Measurements from ENCODE around the gene KLK11. TPM values are rescaled to one million over a fixed set of nuclear protein-coding genes. Genes with fewer than 3 reads are reported as not detected.

The KLK11 gene
- total RNA-seq, 1 donor from 2014 or later = not detected

DNA sequence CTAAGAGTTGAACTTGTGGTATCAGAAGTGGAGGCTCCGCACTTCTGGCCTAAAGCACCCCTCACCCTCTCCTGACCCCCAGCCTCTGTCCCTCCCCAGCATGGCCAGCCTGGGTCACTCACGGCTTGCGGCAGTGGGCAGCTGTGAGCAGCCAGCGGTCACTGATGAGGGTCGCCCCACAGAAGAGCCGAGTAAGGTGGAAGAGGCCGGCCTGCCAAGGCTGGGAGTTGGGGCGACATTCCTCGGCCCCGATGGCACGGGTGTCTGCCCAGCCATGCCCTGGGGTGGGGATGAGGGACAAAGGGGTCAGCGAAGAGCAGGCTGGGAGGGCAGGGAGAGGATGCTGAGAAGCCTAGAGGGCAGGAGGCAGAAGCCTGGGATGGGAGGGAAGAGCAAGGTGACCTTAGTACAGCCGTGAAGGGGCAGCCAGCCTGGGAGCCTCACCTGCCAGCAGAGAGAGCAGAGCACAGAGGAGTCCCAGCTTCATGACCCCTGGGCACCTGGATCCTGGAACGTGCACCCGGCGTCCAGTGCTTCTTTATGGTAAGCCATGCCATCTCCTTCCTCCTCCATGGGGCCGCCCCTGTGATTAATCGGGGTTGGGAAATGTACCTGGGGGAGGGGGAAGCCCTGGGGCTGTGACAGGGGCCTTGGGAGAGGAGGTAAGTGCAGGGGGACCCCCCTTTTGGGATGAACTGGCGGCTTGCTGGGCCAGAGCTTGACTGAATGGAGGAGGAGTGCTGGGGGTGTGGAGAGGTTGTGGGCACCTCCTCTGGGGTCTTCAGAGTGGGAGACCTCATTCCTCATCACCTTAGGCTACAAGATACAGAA, 17.1 kb downstream of the KLK11 start:
- peaks cover 3% of the 10 kb centered on the region for H3K27me3 Mint-ChIP-seq (ENCODE audit: low read depth)
- no peaks in the 10 kb centered on the region for H3K9me3 Mint-ChIP-seq
- peaks cover 4% of the 10 kb centered on the region for H3K4me1 Mint-ChIP-seq (ENCODE audit: low read depth)
- H3K4me3 Mint-ChIP-seq (ENCODE audit: low read depth) = no peak overlapping the region
- no peak overlapping the region for H3K27ac Mint-ChIP-seq
- DNase-seq (ENCODE audit: low spot score) = no peak
- intact Hi-C loops (cut with micrococcal nuclease) = no loop called here
- H3K36me3 Mint-ChIP-seq (ENCODE audit: low read depth) = no peaks in the 10 kb centered on the region

DNA sequence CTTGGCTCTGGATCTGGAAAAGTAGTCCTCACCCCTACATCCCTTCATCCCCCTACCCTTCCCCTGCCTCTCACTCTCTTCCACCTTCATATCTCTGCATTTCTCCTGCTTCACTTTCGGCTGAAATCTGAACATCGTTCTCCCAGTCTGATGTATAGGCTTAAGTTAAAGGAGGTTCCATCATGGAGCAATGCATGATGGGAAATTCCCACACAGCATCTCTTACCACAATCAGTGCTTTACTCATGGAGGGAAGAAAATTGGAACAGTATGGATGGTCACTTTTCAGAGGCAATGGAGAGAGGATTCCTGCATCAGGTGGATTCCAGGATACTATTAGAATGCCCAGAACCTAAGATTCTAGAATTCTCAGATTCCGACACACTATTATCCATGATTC, 18.9 kb downstream of the KLK11 start:
- H3K4me3 Mint-ChIP-seq (ENCODE audit: low read depth) = no peak overlapping the region
- peaks cover 3% of the 10 kb centered on the region for H3K27me3 Mint-ChIP-seq (ENCODE audit: low read depth)
- H3K27ac Mint-ChIP-seq = no peak overlapping the region
- intact Hi-C loops (cut with micrococcal nuclease) = no loop called here
- no peak for DNase-seq (ENCODE audit: low spot score)
- H3K4me1 Mint-ChIP-seq (ENCODE audit: low read depth) = no peaks in the 10 kb centered on the region
- no peaks in the 10 kb centered on the region for H3K9me3 Mint-ChIP-seq
- H3K36me3 Mint-ChIP-seq (ENCODE audit: low read depth) = no peaks in the 10 kb centered on the region

- intact Hi-C loops (cut with micrococcal nuclease) = no loop called here
- DNase-seq (ENCODE audit: low spot score) = no peak
- Mint-ChIP-seq H3K4me3 (ENCODE audit: low read depth) (no peak overlapping the region), H3K27ac (no peak overlapping the region), H3K27me3 (ENCODE audit: low read depth) (peaks cover 3% of the 10 kb centered on the region), H3K4me1 (ENCODE audit: low read depth) (no peaks in the 10 kb centered on the region), H3K36me3 (ENCODE audit: low read depth) (no peaks in the 10 kb centered on the region), H3K9me3 (no peaks in the 10 kb centered on the region)
These were observed 20.0 kb downstream of the KLK11 start for GRCh38 chr19:51006406-51006805.

DNA sequence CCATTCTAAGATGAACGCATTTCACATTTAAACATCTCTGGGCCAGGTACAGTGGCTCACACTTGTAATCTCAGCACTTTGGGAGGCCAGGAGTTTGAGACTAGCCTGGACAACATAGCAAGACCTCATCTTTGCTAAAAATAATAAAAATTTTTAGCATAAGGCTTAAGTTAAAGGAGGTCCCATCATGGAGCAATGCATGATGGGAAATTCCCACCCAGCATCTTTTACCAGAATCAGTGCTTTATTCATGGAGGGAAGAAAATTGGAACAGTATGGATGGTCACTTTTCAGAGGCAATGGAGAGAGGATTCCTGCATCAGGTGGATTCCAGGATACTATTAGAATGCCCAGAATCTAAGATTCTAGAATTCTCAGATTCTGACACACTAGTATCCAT, 21.2 kb downstream of the KLK11 start:
- H3K27me3 Mint-ChIP-seq (ENCODE audit: low read depth) = peaks cover 3% of the 10 kb centered on the region
- H3K4me3 Mint-ChIP-seq (ENCODE audit: low read depth) = no peak overlapping the region
- DNase-seq (ENCODE audit: low spot score) = no peak
- H3K36me3 Mint-ChIP-seq (ENCODE audit: low read depth) = no peaks in the 10 kb centered on the region
- intact Hi-C loops (cut with micrococcal nuclease) = no loop called here
- H3K9me3 Mint-ChIP-seq = no peaks in the 10 kb centered on the region
- H3K4me1 Mint-ChIP-seq (ENCODE audit: low read depth) = no peaks in the 10 kb centered on the region
- no peak overlapping the region for H3K27ac Mint-ChIP-seq

- no peak overlapping the region for H3K27ac Mint-ChIP-seq
- no peak for DNase-seq (ENCODE audit: low spot score)
These were observed 23.1 kb downstream of the KLK11 start for GRCh38 chr19:51003316-51003715.

GRCh38 chr19:51002542-51003311, 23.7 kb downstream of the KLK11 start:
- no peak overlapping the region for H3K4me3 Mint-ChIP-seq (ENCODE audit: low read depth)
- intact Hi-C loops (cut with micrococcal nuclease) = no loop called here
- no peak overlapping the region for H3K27ac Mint-ChIP-seq
- H3K4me1 Mint-ChIP-seq (ENCODE audit: low read depth) = no peaks in the 10 kb centered on the region
- no peaks in the 10 kb centered on the region for H3K27me3 Mint-ChIP-seq (ENCODE audit: low read depth)
- no peaks in the 10 kb centered on the region for H3K9me3 Mint-ChIP-seq
- DNase-seq (ENCODE audit: low spot score) = peak; percentile 14
- no peaks in the 10 kb centered on the region for H3K36me3 Mint-ChIP-seq (ENCODE audit: low read depth)

More at GRCh38 chr19:51003316-51003715, 23.1 kb downstream of the KLK11 start:
- no peaks in the 10 kb centered on the region for H3K9me3 Mint-ChIP-seq
- no peak overlapping the region for H3K4me3 Mint-ChIP-seq (ENCODE audit: low read depth)
- no peaks in the 10 kb centered on the region for H3K4me1 Mint-ChIP-seq (ENCODE audit: low read depth)
- no peaks in the 10 kb centered on the region for H3K27me3 Mint-ChIP-seq (ENCODE audit: low read depth)
- intact Hi-C loops (cut with micrococcal nuclease) = no loop called here
- no peaks in the 10 kb centered on the region for H3K36me3 Mint-ChIP-seq (ENCODE audit: low read depth)

GRCh38 chr19:51002089-51002532, 24.3 kb downstream of the KLK11 start:
- Mint-ChIP-seq H3K27me3 (ENCODE audit: low read depth) (no peaks in the 10 kb centered on the region), H3K36me3 (ENCODE audit: low read depth) (no peaks in the 10 kb centered on the region), H3K9me3 (no peaks in the 10 kb centered on the region), H3K27ac (no peak overlapping the region), H3K4me3 (ENCODE audit: low read depth) (no peak overlapping the region), H3K4me1 (ENCODE audit: low read depth) (no peaks in the 10 kb centered on the region)
- intact Hi-C loops (cut with micrococcal nuclease) = no loop called here
- DNase-seq (ENCODE audit: low spot score) = no peak

DNA sequence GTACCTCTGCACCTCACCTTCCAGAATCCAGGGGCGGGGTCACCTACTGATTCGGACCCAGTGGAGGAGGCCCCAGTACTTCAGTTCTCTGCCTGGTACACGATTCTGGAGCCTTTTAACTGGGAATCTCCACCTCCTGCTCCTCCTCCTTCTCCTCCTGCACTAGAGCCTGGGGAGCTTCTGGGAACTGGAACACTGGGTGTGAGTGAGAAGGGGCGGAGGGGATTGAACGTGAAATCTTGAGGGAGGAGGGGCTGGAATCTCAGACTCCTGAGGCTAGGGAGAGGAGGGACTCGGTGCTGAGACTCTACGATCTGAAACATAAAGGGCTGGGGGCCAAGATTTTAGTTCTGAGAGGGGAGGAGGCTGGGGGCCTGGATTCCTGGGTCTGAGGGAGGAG, 24.9 kb downstream of the KLK11 start, which contains the start of gene KLK8:
KLK8 (minus strand) TSS at position 90 of the 400 bp plus-strand sequence. CDS start 437 bp downstream, outside the sequence.
- intact Hi-C loops (cut with micrococcal nuclease) = no loop called here
- no peak for DNase-seq (ENCODE audit: low spot score)
- no peak within 1 kb of the TSS for H3K27ac Mint-ChIP-seq
- no peaks in the 10 kb centered on the region for H3K9me3 Mint-ChIP-seq
- H3K27me3 Mint-ChIP-seq (ENCODE audit: low read depth) = no peaks in the 10 kb centered on the region
- no peaks in the 10 kb centered on the region for H3K36me3 Mint-ChIP-seq (ENCODE audit: low read depth)
- H3K4me1 Mint-ChIP-seq (ENCODE audit: low read depth) = no peaks in the 10 kb centered on the region
- no peak within 1 kb of the TSS for H3K4me3 Mint-ChIP-seq (ENCODE audit: low read depth)

- Mint-ChIP-seq H3K4me1 (ENCODE audit: low read depth) (no peaks in the 10 kb centered on the region), H3K36me3 (ENCODE audit: low read depth) (no peaks in the 10 kb centered on the region), H3K27ac (no peak overlapping the region), H3K27me3 (ENCODE audit: low read depth) (no peaks in the 10 kb centered on the region), H3K4me3 (ENCODE audit: low read depth) (no peak overlapping the region), H3K9me3 (no peaks in the 10 kb centered on the region)
- no peak for DNase-seq (ENCODE audit: low spot score)
- intact Hi-C loops (cut with micrococcal nuclease) = no loop called here
These were observed 25.4 kb downstream of the KLK11 start for GRCh38 chr19:51000981-51001380.

GRCh38 chr19:51000426-51000825, 26.0 kb downstream of the KLK11 start:
- Mint-ChIP-seq H3K36me3 (ENCODE audit: low read depth) (no peaks in the 10 kb centered on the region), H3K9me3 (no peaks in the 10 kb centered on the region), H3K4me1 (ENCODE audit: low read depth) (no peaks in the 10 kb centered on the region), H3K27me3 (ENCODE audit: low read depth) (no peaks in the 10 kb centered on the region), H3K4me3 (ENCODE audit: low read depth) (no peak overlapping the region), H3K27ac (no peak overlapping the region)
- no peak for DNase-seq (ENCODE audit: low spot score)
- intact Hi-C loops (cut with micrococcal nuclease) = no loop called here

GRCh38 chr19:50998686-50999085, 27.7 kb downstream of the KLK11 start:
- H3K27me3 Mint-ChIP-seq (ENCODE audit: low read depth) = no peaks in the 10 kb centered on the region
- no peaks in the 10 kb centered on the region for H3K9me3 Mint-ChIP-seq
- no peaks in the 10 kb centered on the region for H3K36me3 Mint-ChIP-seq (ENCODE audit: low read depth)
- no peaks in the 10 kb centered on the region for H3K4me1 Mint-ChIP-seq (ENCODE audit: low read depth)
- DNase-seq (ENCODE audit: low spot score) = no peak
- H3K4me3 Mint-ChIP-seq (ENCODE audit: low read depth) = no peak overlapping the region
- no peak overlapping the region for H3K27ac Mint-ChIP-seq
- intact Hi-C loops (cut with micrococcal nuclease) = no loop called here

- intact Hi-C loops (cut with micrococcal nuclease) = no loop called here
- Mint-ChIP-seq H3K36me3 (ENCODE audit: low read depth) (no peaks in the 10 kb centered on the region), H3K4me3 (ENCODE audit: low read depth) (no peak overlapping the region), H3K4me1 (ENCODE audit: low read depth) (no peaks in the 10 kb centered on the region), H3K27ac (no peak overlapping the region), H3K27me3 (ENCODE audit: low read depth) (no peaks in the 10 kb centered on the region), H3K9me3 (no peaks in the 10 kb centered on the region)
- DNase-seq (ENCODE audit: low spot score) = no peak
These were observed 28.4 kb downstream of the KLK11 start for GRCh38 chr19:50998061-50998460.

DNA sequence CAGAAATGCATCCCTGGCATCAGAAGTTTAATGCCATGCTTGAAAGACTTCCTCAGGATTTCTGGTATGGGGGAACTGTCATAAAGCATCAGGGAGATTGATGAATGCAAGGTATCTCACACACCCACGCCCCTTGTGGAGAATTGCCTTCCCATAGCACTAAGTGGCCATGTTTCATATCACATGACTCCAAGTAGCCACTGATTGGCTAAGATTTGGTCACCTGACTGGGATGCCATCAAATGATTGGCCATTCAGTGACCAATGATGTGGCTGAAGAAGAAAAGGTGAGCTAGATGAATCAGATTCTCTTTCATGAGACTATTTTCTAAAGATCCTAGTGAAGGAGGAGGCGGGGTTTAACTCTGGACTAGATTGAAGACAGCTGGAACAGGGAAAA, 32.3 kb downstream of the KLK11 start:
- DNase-seq (ENCODE audit: low spot score) = no peak
- peaks cover 4% of the 10 kb centered on the region for H3K27me3 Mint-ChIP-seq (ENCODE audit: low read depth)
- H3K4me1 Mint-ChIP-seq (ENCODE audit: low read depth) = no peaks in the 10 kb centered on the region
- H3K4me3 Mint-ChIP-seq (ENCODE audit: low read depth) = no peak overlapping the region
- intact Hi-C loops (cut with micrococcal nuclease) = no loop called here
- H3K27ac Mint-ChIP-seq = no peak overlapping the region
- no peaks in the 10 kb centered on the region for H3K9me3 Mint-ChIP-seq
- H3K36me3 Mint-ChIP-seq (ENCODE audit: low read depth) = no peaks in the 10 kb centered on the region

All from activated T-helper 2 cell treated with anti-CD3 and anti-CD28 coated beads, Interferon-gamma antibody, Interleukin-2, Interleukin-4, amounts not matched to agents 10 μg/mL and 5 μg/mL and 100 μg/mL, durations not matched to agents 14 hours and 24 hours and 36 hours (primary cell).